B cell (primary cell): ENCODE measurements around the gene FRYL.
"Not testable (repeated sequence)": the region's sequence is repeated elsewhere in the genome, so short reads cannot be mapped to it uniquely, and the experiment has no call there.

Experiments
- EZH2 ChIP-seq: IDR thresholded peaks from 2 replicates; pipeline ENCODE4 v1.6.1; 2012; ENCODE audit warnings: borderline replicate concordance, low read depth, mild to moderate bottlenecking, moderate library complexity, low read length; ENCODE audit not compliant: insufficient read depth, poor library complexity, severe bottlenecking
- TF ChIP-seq, protein P1 (sequence below): fragments of 200-600 bp; IDR thresholded peaks from one replicate; pipeline ENCODE4 v1.8.0; 2022; ENCODE audit warnings: antibody characterized with exemption, mild to moderate bottlenecking

DNA sequence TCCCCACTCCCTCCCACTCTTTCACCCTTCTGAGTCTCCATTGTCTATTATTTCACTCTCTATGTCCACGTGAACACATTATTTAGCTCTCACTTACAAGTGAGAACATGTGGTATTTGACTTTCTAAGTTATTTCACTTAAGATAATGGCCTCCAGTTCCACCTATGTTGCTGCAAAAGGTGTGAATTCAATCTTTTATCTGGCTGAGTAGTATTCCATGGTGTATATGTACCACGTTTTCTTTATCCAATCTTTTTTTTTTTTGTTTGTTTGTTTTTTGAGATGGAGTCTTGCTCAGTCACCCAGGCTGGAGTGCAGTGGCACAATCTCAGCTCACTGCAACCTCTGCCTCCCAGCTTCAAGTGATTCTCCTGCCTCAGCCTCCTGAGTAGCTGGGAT is 20.1 kb upstream of the FRYL start:
- TF ChIP-seq, protein P1, sequence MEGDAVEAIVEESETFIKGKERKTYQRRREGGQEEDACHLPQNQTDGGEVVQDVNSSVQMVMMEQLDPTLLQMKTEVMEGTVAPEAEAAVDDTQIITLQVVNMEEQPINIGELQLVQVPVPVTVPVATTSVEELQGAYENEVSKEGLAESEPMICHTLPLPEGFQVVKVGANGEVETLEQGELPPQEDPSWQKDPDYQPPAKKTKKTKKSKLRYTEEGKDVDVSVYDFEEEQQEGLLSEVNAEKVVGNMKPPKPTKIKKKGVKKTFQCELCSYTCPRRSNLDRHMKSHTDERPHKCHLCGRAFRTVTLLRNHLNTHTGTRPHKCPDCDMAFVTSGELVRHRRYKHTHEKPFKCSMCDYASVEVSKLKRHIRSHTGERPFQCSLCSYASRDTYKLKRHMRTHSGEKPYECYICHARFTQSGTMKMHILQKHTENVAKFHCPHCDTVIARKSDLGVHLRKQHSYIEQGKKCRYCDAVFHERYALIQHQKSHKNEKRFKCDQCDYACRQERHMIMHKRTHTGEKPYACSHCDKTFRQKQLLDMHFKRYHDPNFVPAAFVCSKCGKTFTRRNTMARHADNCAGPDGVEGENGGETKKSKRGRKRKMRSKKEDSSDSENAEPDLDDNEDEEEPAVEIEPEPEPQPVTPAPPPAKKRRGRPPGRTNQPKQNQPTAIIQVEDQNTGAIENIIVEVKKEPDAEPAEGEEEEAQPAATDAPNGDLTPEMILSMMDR: not testable (repeated sequence)
- TF ChIP-seq EZH2: not testable (repeated sequence)
